Esophagus mucosa (tissue), 1 donor: ENCODE data around the gene CLEC10A. TPM values are rescaled to one million over a fixed set of nuclear protein-coding genes. Genes with fewer than 3 reads are reported as not detected.

Source experiments
- ATAC-seq: fragments of 200-7000 bp; cut with Tn5 transposase; one replicate; pipeline ENCODE4 v1.9.1; 2020
- total RNA-seq: library from RNA; stranded (reverse); gene quantifications from one replicate; pipeline ENCODE4 v1.2.4, GENCODE V29; 2023
- donor health status: DM: yes; HTN: yes; CAD: no.

CLEC10A gene
- total RNA-seq, 1 donor from 2014 or later = 0.92 TPM

DNA sequence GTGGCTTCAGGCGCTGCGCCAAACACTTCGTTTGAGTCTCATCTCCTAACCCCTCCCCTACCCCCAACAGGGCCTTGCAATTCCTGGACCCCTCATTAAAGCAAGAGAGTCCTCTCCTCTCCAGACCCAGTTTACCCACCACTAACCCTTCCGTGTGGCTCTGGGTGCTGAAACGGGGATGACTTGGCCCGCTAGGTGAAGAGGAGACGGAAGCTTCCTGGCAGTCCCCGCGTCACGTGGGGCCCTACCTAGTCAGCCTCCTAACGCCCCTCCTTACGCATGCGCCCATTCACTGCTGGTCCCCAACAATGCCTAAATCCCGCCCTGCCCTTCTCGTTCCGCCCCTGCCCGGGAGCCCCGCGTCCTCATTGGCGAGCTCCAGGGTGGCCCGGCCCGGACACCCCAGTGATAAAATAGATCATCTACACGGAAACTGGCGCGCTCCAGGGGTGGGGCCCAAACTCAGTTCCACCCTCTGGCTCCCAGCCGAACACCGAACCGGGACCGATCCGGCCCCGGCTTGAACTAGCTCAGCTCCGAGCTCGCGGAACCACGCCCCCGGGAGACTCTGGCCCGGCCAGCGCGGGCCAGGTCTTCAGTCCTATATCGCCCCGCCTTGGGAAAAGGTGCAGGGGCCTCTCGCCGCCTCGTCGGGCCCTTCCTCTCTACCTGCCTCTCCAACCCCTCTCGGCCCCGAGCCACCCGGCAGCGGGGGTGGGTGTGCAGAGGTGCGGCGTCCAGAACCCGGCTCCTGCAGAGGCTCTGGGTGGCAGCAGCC lies 44.3 kb downstream of the CLEC10A start, which contains the start of gene SLC16A13:
Gene SLC16A13, plus strand, starts transcription at position 425 of the 778 bp plus-strand sequence. CDS start 368 bp downstream, outside the sequence.
- peak; percentile 96 for ATAC-seq

DNA sequence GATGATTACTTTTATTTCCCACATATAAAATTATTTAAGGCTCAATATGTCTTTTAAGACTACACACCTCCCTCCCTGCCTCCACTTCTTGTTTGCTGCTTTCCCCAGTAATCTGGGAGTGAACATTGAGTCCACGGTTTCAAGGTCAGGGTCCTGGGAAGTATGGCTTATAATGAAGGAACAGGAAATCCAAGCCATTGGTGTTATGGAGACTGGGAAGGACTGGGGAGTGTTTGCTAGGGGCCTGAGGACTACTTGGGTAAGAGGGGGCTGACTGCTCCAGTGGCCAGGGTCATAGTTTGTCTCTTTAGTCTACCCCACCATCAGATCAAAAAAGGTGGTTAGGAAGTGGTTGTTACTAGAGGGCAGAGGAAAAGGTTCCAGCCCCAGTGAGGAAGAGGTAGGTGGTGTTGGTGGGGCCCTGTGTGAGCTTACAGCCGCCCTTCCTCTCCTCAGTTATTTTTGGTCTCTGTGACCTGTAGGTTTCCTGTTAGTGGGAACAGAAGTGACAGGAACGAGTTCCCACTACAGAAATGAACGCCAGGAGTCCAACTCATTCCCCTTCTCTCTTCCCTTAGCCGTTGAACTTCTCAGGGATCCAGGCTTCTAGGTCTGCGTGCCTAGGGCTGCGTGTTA lies 45.0 kb downstream of the CLEC10A start:
- ATAC-seq = peak; percentile 11

DNA sequence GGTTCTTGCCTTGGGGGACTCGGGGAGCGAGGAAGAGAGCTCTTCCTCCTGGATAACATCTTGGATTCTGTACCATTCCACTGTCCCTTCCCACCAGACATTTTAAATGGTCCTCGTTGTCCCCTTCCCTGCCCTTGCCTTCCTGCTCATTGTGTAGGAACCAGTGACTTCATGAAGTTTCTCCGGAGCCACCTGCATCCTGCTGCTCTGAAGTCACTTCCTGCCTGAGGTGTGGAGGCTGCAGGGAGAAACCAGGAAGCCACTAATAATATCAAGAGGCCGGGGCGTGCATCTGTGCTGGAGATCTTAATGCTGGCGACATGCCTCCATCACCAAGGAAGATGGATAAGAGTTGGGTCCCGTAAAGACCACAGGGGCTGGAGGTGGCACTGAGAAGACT lies 50.4 kb downstream of the CLEC10A start:
- ATAC-seq = peak; percentile 22

DNA sequence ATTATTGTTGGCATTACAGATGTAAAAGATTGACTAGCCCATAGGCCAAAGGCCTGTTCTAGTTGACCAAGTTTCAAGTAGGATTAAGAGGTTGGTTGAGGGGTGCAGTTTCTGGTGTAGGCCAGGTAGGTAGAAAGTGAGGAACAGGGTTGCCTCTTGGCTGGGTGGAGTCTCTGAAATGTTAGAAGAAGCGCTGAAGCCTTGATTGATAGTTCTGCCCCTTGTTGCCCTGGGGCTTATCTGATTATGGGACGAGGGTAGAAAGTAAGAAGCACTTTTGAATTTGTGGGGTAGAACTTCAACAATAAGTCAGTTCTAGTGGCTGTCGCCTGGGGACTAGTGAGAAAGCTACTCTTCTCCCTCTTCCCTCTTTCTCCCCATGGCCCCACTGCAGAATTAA lies 51.0 kb downstream of the CLEC10A start:
- no peak for ATAC-seq

DNA sequence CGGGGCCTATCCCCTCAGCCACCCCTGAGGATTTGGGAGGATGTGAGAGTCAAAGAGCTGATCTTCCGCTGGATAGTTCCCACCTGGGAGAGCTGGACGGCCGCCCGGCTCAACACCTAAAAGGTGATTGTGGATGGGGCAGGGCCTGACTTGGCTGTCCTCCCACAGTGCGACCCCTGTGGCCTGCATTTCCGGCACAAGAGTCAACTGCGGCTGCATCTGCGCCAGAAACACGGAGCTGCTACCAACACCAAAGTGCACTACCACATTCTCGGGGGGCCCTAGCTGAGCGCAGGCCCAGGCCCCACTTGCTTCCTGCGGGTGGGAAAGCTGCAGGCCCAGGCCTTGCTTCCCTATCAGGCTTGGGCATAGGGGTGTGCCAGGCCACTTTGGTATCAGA lies 52.7 kb downstream of the CLEC10A start:
- no peak for ATAC-seq

DNA sequence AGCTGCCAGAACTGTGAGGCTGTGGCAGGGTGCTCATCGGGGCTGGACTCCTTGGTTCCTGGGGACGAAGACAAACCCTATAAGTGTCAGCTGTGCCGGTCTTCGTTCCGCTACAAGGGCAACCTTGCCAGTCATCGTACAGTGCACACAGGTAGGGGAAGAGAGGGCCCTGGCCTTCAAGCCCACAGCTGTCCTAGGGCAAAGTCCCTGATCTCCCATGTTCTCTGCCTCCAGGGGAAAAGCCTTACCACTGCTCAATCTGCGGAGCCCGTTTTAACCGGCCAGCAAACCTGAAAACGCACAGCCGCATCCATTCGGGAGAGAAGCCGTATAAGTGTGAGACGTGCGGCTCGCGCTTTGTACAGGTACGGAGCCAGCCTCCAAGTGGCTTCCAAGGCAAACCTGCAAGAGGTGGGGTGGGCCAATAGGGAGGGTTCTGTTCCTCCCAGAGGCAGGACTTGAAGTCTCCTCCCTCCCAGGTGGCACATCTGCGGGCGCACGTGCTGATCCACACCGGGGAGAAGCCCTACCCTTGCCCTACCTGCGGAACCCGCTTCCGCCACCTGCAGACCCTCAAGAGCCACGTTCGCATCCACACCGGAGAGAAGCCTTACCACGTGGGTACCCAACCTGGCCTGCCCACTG lies 53.5 kb downstream of the CLEC10A start:
- ATAC-seq = no peak

DNA sequence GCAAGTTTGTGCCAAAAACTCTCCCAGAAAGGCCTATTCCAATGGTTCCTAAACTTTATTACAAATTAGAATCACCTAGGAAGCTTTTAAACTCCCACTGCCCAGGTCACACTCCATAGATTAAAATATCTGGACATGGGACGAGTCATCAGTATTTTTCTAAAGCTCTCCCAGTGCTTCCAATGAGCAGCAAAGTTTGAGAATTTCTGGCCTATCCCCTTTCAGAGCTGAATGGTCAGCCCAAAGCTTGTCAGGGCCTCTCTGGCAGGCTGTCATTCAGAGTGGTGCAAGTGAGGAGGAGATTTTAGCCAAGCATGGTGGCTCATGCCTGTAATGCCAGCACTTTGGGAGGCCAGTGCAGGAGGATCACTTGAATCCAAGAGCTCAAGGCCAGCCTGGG lies 54.8 kb downstream of the CLEC10A start:
- ATAC-seq = no peak

Other genes with a start within 250 kb of the CLEC10A start
- gene TEKT1, start 248.5 kb downstream of the CLEC10A start, total RNA-seq = not detected
- gene ALOX12, start 84.2 kb downstream of the CLEC10A start, total RNA-seq = 16.9 TPM
- 126 TPM for gene RNASEK, start 67.6 kb downstream of the CLEC10A start, total RNA-seq
- 3.7 TPM for gene BCL6B, start 57.2 kb downstream of the CLEC10A start, total RNA-seq
- 11.8 TPM for gene SLC16A13, start 44.2 kb downstream of the CLEC10A start, total RNA-seq
- 0.60 TPM for gene SLC16A11, start 36.2 kb downstream of the CLEC10A start, total RNA-seq
- 0.24 TPM for gene ASGR2, start 34.6 kb upstream of the CLEC10A start, total RNA-seq
- 1.00 TPM for gene ASGR1, start 99.1 kb upstream of the CLEC10A start, total RNA-seq
- gene DLG4, start 139.6 kb upstream of the CLEC10A start, total RNA-seq = 3.1 TPM
- gene ACADVL, start 139.7 kb upstream of the CLEC10A start, total RNA-seq = 311 TPM
- gene DVL2, start 154.3 kb upstream of the CLEC10A start, total RNA-seq = 32.7 TPM
- 33.6 TPM for gene PHF23, start 159.2 kb upstream of the CLEC10A start, total RNA-seq
- gene GABARAP, start 162.2 kb upstream of the CLEC10A start, total RNA-seq = 268 TPM
- 87.6 TPM for gene CTDNEP1, start 171.5 kb upstream of the CLEC10A start, total RNA-seq
- gene ELP5, start 172.0 kb upstream of the CLEC10A start, total RNA-seq = 40.3 TPM
- gene CLDN7, start 182.2 kb upstream of the CLEC10A start, total RNA-seq = 279 TPM
- gene SLC2A4, start 201.5 kb upstream of the CLEC10A start, total RNA-seq = 0.68 TPM
- gene YBX2, start 214.4 kb upstream of the CLEC10A start, total RNA-seq = 0.96 TPM
- 623 TPM for gene EIF5A, start 227.4 kb upstream of the CLEC10A start, total RNA-seq
- 38.9 TPM for gene GPS2, start 235.1 kb upstream of the CLEC10A start, total RNA-seq
- 13.5 TPM for gene NEURL4, start 249.1 kb upstream of the CLEC10A start, total RNA-seq